ENCODE data around the gene ADK. TPM values are rescaled to one million over a fixed set of nuclear protein-coding genes. Genes with fewer than 3 reads are reported as not detected.

The ADK gene
- total RNA-seq, 2 donors from 2014 or later: 14.4 to 24.3 TPM

GRCh38 chr10:74334221-74334620 is 183.2 kb downstream of the ADK start:
- Histone ChIP-seq H3K27ac (no peak overlapping the region), H3K27me3 (replicated peaks; ENCODE audit: insufficient read depth) (no peaks in the 10 kb centered on the region), H3K4me1 (ENCODE audit: control insufficient read depth in 1 of 2, low read depth in 2 of 2) (no peaks in the 10 kb centered on the region), H3K36me3 (no peaks in the 10 kb centered on the region), H3K4me3 (no peak overlapping the region), H3K9me3 (peaks cover 3% of the 10 kb centered on the region)
- no peak for DNase-seq (ENCODE audit: low spot score)
- no peak for TF ChIP-seq CTCF (IDR thresholded peaks at IDR 0.05)
- ATAC-seq (ENCODE audit: insufficient number of reproducible peaks, low FRiP score, low read depth): no peak

- Histone ChIP-seq H3K27ac (no peak overlapping the region), H3K27me3 (replicated peaks; ENCODE audit: insufficient read depth) (no peaks in the 10 kb centered on the region), H3K36me3 (no peaks in the 10 kb centered on the region), H3K4me1 (ENCODE audit: control insufficient read depth in 1 of 2, low read depth in 2 of 2) (no peaks in the 10 kb centered on the region), H3K4me3 (no peak overlapping the region), H3K9me3 (peaks cover 3% of the 10 kb centered on the region)
- ATAC-seq (ENCODE audit: insufficient number of reproducible peaks, low FRiP score, low read depth) (no peak), DNase-seq (ENCODE audit: low spot score) (no peak)
- no peak for TF ChIP-seq CTCF (IDR thresholded peaks at IDR 0.05)
These were observed 184.5 kb downstream of the ADK start for GRCh38 chr10:74335501-74335900.

- ATAC-seq (ENCODE audit: insufficient number of reproducible peaks, low FRiP score, low read depth) (no peak), DNase-seq (ENCODE audit: low spot score) (no peak)
- H3K4me3 ChIP-seq: no peak overlapping the region
- no peaks in the 10 kb centered on the region for H3K27me3 ChIP-seq (replicated peaks; ENCODE audit: insufficient read depth)
- no peaks in the 10 kb centered on the region for H3K36me3 ChIP-seq
- H3K4me1 ChIP-seq (ENCODE audit: control insufficient read depth in 1 of 2, low read depth in 2 of 2): no peaks in the 10 kb centered on the region
- no peak overlapping the region for H3K27ac ChIP-seq
- no peak for TF ChIP-seq CTCF (IDR thresholded peaks at IDR 0.05)
- H3K9me3 ChIP-seq: peaks cover 3% of the 10 kb centered on the region
These were observed 186.5 kb downstream of the ADK start for GRCh38 chr10:74337330-74338016.

GRCh38 chr10:74342991-74343390 is 192.0 kb downstream of the ADK start:
- no peak for TF ChIP-seq CTCF (IDR thresholded peaks at IDR 0.05)
- Histone ChIP-seq H3K36me3 (no peaks in the 10 kb centered on the region), H3K27ac (no peak overlapping the region), H3K27me3 (replicated peaks; ENCODE audit: insufficient read depth) (no peaks in the 10 kb centered on the region), H3K4me3 (no peak overlapping the region), H3K9me3 (peaks cover 10% of the 10 kb centered on the region), H3K4me1 (ENCODE audit: control insufficient read depth in 1 of 2, low read depth in 2 of 2) (no peaks in the 10 kb centered on the region)
- DNase-seq (ENCODE audit: low spot score) (no peak), ATAC-seq (ENCODE audit: insufficient number of reproducible peaks, low FRiP score, low read depth) (no peak)

- H3K36me3 ChIP-seq: no peaks in the 10 kb centered on the region
- no peaks in the 10 kb centered on the region for H3K27me3 ChIP-seq (replicated peaks; ENCODE audit: insufficient read depth)
- H3K9me3 ChIP-seq: peaks cover 10% of the 10 kb centered on the region
- H3K4me1 ChIP-seq (ENCODE audit: control insufficient read depth in 1 of 2, low read depth in 2 of 2): no peaks in the 10 kb centered on the region
- no peak overlapping the region for H3K27ac ChIP-seq
- no peak for TF ChIP-seq CTCF (IDR thresholded peaks at IDR 0.05)
- H3K4me3 ChIP-seq: no peak overlapping the region
- ATAC-seq (ENCODE audit: insufficient number of reproducible peaks, low FRiP score, low read depth) (no peak), DNase-seq (ENCODE audit: low spot score) (no peak)
These were observed 192.8 kb downstream of the ADK start for GRCh38 chr10:74343804-74344203.

Data from thoracic aorta (tissue), 2 donors.